Esophagus muscularis mucosa (tissue), 3 donors: ENCODE results near the gene EMSY.

Experiments used
- CTCF ChIP-seq, 3 experiments: fragments of 200-600 bp in 2 of 3; fragments of 450-650 bp in 1 of 3; sonication (generic) in 2 of 3; IDR thresholded peaks; one replicate each; pipeline ENCODE4 v1.5.1; 2017 to 2019; ENCODE audit warnings: antibody characterized with exemption in 3 of 3, mild to moderate bottlenecking in 2 of 3, moderate library complexity in 1 of 3
- POLR2A ChIP-seq: fragments of 450-650 bp; IDR thresholded peaks from one replicate; pipeline ENCODE4 v1.6.1; 2017; ENCODE audit warnings: antibody characterized with exemption, moderate library complexity, mild to moderate bottlenecking, low read depth
- POLR2AphosphoS5 ChIP-seq, 2 donors: sonication (generic); formaldehyde crosslinking; IDR thresholded peaks; one replicate each; pipeline ENCODE4 v1.6.1; 2017; ENCODE audit warnings: antibody characterized with exemption in 2 of 2

DNA sequence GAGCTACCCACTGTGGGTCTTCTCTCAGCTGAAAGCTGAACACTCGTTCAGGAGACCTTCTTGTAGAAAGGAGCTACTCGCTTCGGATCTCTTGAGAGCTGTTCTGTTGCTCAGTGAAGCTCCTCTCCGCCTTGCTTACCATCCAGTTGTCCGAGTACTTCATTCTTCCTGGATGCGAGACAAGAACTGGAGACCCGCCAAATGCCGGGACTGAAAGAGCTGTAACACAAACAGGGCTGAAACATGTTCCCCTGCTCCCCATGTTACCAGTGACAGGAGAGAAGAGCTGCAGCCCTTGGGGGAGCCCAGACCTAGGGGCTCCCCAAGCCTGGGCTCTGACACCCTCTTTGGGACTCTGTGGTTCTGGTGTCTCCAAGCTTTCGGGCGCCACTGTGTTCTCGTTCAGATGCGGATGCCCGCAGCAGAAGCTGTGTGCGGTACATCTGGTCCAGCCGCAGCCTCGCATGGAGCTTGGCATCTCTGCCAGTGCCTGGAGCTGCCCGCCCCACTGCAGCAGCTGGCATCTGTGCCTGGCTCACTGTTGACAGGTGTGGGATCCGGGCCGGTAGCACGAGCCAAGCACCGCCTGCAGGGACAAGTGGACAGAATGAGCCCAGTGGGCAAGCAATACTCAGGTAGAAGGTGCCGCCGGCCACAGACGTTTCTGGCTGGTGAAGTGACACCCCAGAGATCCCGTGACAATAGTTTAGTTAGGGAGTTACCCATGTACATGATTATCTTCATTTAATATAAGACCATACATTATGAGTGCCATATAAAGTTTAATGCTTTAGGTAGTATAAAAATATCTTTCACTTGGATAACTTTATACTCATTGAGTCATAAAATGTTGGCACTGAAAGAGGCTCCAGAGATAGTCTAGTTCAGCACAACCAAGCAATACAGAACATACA, 49.1 kb downstream of the EMSY start:
- no peak for TF ChIP-seq CTCF (IDR thresholded peaks at IDR 0.05)
- no peak for TF ChIP-seq POLR2AphosphoS5 (IDR thresholded peaks at IDR 0.05)
- no peak for TF ChIP-seq POLR2A
